NCI-H345 (cell line): Measurements from ENCODE around the gene AQP5.
A peak's percentile ranks its signal among the peaks of the same experiment; 100 is the strongest.
"Not testable (repeated sequence)": the region's sequence is repeated elsewhere in the genome, so short reads cannot be mapped to it uniquely, and the experiment has no call there.

ENCODE experiments used
- DNase-seq: peaks from one replicate; lab custom pipeline; 2025; lab: John Stamatoyannopoulos, UW

AQP5 gene

GRCh38 chr12:49980501-49981349 lies 19.1 kb downstream of the AQP5 start:
- no peak for DNase-seq

- no peak for DNase-seq
These were observed 20.8 kb downstream of the AQP5 start for GRCh38 chr12:49982246-49983087.

DNA sequence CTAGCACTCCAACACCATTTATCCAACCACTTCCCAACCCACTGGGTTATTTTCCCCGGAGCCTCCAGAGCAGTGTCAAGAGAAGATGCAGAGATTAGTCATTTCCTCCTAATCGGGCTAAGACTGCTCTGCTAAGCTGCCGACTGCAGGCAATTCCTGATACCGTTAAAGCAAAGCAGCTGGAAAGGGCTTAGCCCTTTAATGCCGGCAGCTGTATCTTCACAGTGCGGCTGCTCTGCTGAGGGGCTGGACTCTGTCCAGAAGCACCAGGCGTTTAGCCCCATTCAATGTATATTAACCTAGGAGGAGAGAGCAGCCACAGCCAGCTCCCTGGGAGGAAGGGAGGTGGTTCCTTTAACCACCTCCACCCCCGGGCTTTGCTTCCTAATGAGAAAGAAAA lies 22.2 kb downstream of the AQP5 start:
- peak; percentile 16 for DNase-seq

DNA sequence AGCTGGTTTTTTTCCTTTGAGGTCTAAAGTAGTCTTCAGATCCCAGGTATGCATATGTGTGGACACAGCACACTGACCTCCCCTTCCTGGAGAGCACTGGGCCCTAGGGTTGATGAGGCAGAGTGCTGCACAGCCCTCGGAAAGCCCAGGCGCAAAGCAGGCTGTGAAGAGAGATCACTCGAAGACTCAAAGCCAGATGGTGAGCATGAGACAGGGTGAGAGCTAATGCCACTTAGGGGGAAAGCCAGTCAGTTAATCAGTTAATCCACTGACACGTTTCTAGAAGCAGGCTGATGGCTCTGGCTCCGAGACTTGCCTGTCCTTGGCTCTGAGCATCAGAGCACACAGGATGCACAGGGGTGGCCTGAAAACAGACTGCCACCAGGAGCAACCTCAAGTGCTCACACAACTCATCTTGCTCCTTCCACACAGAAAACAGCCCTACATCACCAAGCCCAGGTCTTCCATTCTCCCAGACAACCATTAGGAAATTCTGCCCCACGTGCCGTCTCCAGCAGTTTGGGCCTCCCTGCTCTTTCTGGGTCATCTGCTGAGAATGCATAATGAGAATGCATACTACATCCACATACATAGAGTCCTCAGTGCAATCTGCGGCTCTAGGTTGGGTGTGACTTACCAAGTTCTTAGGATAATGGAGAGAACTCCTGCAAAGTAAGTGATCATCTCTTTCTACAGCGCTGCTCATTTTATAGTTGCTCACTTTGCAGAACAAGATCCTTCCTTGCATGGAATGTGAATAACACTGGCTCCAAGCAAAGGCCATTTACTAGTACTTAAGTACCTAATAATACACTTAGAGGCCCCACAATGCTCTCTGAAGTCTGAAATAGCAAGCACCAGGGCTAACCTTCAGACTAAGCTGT lies 23.0 kb downstream of the AQP5 start:
- DNase-seq, result no peak

DNA sequence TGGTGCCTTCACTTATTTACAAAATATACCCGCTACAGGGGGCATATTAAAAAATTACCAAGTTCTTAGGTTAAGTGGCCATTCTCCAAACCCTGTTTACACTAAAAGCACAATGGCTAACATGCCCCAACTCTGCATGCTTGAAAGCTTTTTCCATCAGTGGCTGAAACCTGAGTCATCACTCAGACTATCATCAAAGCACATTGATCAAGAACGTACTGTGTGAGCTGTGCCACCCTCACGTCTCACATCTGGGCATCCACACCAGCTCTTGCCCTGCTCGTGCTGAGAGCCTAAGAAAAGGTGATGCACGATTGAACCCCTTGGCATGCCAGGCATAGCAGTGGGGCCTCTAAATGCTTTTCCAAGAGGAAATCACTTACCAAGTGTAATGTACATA lies 24.3 kb downstream of the AQP5 start:
- no peak for DNase-seq

DNA sequence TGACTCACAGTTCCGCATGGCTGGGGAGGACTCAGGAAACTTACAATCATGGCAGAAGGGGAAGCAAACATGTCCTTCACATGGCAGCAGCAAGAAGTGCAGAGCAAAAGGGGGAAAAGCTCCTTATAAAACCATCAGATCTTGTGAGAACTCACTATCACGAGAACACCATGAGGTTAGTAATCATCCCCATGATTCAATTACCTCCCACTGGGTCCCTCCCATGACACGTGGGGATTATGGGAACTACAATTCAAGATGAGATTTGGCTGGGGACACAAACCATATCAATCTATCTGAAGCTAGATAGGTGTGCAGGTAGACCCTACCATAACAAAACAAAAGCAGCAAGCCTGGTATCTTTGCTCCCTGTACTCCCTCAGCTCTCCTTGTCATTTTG lies 24.8 kb downstream of the AQP5 start:
- not testable (repeated sequence) for DNase-seq

DNA sequence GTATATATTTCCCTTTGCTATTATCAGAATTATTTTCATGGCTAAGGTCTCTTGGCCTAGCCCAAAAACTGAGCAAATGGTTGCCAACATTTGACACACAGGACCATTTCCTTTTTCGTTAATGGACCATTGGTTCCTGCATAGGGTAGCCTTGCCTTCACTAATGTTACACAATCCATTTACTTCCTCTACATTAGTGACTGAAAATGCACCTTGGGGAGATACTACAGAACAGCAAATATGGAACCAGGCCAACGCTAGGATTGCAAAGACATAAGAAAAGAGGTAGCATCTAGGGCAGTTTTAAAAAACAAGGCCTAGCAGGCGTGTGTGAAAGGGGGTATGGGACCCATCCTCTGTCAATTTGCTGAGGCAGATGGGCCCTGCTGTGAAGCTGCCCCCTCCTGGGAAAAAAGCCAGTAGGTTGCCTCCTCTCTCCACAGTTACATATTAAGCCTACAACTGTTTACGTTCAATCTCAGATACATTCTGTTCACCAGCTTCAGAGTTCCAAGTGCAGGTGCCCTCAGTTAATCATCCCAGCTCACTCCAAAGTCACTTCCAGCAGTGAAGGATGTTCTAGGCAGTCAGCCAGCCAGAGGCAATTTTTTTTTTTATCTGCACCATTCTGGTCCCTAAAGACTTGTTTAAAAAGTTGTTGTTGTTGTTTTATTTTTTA lies 26.1 kb downstream of the AQP5 start:
- DNase-seq, result no peak

DNA sequence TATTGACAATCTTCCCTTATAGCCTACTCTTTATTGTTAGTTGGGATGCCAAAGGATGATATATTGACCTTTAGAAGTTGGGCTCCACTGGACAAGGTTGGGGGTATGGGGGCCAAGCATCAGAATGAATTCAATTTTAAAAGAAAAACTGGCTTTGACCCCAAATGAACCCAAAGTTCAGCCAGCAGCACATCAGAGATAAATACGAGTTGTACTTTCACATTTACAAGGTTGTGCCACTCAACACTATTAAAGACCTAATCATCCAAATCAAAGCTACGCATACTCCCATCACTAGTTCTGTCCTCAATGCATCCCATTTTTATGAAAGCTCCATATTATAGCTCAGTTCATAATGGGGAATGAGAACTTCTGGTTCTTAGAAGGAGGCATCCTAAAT lies 27.7 kb downstream of the AQP5 start:
- not testable (repeated sequence) for DNase-seq

DNA sequence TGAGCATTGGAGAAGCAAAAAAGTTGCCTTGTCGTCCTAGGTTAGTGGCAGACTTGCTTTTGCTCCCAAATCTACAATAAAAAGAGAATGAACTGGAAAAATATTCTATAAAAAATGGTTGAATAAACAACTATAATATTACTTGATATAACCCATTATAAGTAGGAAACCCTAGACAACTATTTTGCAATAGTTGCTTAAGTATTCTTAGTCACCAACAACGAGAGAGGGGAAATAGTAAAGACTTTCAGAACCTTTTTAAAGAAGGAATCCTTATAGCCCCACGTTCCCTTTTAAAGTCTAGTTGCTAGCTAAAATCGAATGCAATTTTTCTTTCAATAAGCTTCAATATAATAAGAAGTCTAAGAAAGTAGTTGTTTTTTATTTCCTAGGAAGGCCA lies 28.6 kb downstream of the AQP5 start:
- DNase-seq, result no peak

GRCh38 chr12:49998453-49998852 lies 36.8 kb downstream of the AQP5 start:
- no peak for DNase-seq

DNA sequence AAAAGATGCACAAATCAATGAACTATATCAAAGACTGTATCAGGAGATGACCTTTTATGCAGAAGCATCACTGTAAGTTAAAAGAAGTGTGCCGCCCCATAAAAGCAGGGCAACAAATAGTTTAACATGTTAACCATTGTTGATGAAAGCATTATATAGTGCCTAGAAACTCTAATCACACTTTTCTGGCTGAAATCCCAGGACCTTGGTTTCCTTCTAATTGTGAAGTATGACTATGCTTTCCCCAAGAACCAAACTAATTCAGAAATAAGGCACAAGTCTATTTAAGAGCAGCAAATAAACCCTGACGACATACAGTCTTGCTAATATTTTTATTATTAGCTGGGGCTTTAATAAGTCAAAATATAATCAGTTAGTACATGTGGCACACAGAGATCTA lies 41.9 kb downstream of the AQP5 start:
- DNase-seq, result no peak

DNA sequence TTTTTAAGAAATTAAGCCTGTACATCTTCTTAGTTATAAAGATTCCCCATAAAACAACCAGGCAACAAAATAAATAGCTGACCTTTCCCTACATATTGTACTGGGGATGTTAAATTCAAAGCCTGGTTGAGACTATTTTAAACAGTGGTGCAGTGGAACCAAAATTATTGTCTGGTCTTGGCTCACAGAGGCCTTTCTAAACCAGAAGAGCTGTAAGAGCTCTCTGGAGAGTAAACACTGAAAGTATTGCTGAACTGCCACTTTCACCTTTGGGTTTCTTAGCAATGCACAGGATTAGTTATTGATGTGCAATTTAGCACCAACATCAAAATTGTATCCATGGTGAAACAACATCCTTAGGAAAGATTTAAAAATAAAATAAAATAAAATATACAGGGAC lies 43.0 kb downstream of the AQP5 start:
- no peak for DNase-seq

DNA sequence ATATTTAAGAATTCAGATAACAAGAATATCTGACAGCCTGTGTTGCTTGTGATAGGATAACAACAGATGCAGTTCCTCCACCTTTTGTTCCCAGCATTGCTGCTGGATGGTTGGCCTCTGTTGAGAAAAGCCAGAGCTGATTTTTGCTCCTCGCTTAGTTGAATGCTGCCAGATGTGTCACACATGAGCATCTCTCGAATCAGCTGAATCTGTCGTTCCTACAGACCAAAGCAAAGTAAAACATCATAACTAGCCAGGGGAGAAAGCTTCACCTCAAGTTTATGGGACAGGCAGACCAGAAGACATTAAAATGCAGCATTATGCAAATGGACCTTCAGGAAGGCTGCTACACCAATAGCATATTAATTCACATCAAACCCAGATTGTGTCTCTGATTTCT lies 43.5 kb downstream of the AQP5 start:
- DNase-seq, result no peak

GRCh38 chr12:50006280-50006679 lies 44.6 kb downstream of the AQP5 start:
- no peak for DNase-seq

GRCh38 chr12:50006754-50007442 lies 45.2 kb downstream of the AQP5 start:
- DNase-seq, result no peak

DNA sequence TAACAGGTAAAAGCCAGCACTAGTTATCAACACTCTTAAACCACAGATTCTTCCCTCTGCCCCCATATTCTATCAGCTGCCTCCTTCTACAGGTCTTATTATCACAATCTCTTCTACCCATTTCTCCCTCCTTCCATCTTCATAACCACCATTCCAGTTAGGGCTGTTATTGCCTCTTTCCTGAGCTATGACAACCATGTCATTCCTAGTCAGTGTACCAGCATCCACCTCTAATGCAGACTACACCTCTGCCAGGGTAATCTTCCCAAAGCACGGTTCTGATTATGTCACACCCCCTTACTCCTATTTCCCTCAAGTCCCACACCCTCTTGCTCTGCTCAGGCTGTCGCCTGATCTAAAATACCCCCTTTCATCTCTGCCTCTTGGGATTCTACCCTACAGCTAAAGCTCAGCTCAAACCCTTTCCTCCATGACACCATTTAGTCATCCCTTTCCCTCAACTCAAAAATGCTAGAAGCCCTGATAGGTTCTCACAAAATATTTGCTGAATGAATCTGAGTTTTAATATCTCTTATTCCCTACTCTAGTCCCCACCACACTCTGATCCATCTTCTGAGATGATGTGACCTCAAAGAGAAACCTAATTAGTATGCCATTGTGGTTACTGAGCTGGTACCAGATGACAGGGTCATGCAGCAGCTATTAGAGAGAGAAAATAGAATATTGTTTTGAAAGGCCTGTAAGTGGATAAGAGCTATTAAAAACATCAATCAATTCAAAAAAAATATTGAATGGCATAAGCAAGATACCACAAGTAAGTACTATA lies 51.9 kb downstream of the AQP5 start:
- no peak for DNase-seq

GRCh38 chr12:50014342-50014741 lies 52.7 kb downstream of the AQP5 start:
- DNase-seq, result no peak
